ENCODE results near the gene RNLS. TPM values are rescaled to one million over a fixed set of nuclear protein-coding genes. Genes with fewer than 3 reads are reported as not detected.

RNLS gene
- total and polyA plus RNA-seq, 3 donors from 2014 or later = 13.0 to 27.4 (median 27.1) TPM

DNA sequence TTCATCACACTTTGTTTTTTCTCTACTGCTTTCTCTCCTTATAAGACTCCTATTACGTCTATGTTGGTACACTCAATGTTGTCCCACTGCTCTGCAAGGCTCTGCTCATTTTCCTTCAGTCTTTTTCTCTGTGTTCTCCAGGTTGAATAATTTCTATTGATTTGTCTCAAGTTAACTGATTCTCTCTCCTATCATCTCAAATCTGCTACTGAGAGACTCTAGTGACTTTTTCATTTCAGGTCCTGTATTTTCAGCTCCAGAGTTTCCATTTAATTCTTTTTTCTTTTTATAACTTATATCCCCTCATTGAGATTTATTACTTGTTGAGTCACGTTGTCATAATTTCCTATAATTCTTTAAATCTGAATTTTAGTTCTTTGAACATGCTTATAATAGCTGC lies 100.9 kb downstream of the RNLS start:
- 90 to 92% methylated on average over 2 of the region's 2 CpGs for WGBS, 2 donors
- no peaks in the 10 kb centered on the region for H3K9me3 ChIP-seq
- no peaks in the 10 kb centered on the region for H3K27me3 ChIP-seq
- no peak for DNase-seq
- no peak overlapping the region for H3K27ac ChIP-seq
- H3K4me1 ChIP-seq = no peaks in the 10 kb centered on the region
- intact Hi-C loops (cut with DNase I; ENCODE audit: low total_unique reads) = no loop called here
- TF ChIP-seq POLR2A (IDR thresholded peaks at IDR 0.05) = no peak
- TF ChIP-seq, protein P1, sequence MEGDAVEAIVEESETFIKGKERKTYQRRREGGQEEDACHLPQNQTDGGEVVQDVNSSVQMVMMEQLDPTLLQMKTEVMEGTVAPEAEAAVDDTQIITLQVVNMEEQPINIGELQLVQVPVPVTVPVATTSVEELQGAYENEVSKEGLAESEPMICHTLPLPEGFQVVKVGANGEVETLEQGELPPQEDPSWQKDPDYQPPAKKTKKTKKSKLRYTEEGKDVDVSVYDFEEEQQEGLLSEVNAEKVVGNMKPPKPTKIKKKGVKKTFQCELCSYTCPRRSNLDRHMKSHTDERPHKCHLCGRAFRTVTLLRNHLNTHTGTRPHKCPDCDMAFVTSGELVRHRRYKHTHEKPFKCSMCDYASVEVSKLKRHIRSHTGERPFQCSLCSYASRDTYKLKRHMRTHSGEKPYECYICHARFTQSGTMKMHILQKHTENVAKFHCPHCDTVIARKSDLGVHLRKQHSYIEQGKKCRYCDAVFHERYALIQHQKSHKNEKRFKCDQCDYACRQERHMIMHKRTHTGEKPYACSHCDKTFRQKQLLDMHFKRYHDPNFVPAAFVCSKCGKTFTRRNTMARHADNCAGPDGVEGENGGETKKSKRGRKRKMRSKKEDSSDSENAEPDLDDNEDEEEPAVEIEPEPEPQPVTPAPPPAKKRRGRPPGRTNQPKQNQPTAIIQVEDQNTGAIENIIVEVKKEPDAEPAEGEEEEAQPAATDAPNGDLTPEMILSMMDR (IDR thresholded peaks at IDR 0.05) = no peak
- H3K4me3 ChIP-seq = no peak overlapping the region
- no peaks in the 10 kb centered on the region for H3K36me3 ChIP-seq (ENCODE audit: low read depth, missing control alignments)

DNA sequence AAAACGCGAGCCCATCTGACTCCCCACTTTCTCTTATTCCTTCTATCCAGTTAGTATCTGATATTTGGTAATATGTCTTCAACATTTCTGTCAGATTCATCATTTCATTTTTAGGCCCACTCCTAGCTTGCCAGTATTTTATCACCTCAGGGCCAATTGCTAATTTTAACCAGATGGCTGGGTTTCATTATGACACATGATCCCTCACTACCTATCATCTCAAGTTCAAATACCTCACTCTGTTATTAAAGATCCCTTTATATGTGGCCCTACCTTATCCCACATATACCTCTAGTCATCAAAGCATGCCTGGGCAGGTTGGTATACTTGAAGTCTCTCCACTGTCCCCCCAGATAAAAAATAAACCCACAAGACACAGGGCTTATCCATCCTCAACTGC lies 104.9 kb downstream of the RNLS start:
- H3K9me3 ChIP-seq = no peaks in the 10 kb centered on the region
- H3K4me3 ChIP-seq = no peak overlapping the region
- TF ChIP-seq, protein P1 (IDR thresholded peaks at IDR 0.05) = no peak
- TF ChIP-seq POLR2A (IDR thresholded peaks at IDR 0.05) = no peak
- no peaks in the 10 kb centered on the region for H3K27me3 ChIP-seq
- WGBS, 2 donors = 86 to 95% methylated on average over 2 of the region's 2 CpGs
- H3K36me3 ChIP-seq (ENCODE audit: low read depth, missing control alignments) = no peaks in the 10 kb centered on the region
- no peak for DNase-seq
- intact Hi-C loops (cut with DNase I; ENCODE audit: low total_unique reads) = no loop called here
- no peak overlapping the region for H3K27ac ChIP-seq
- no peaks in the 10 kb centered on the region for H3K4me1 ChIP-seq

DNA sequence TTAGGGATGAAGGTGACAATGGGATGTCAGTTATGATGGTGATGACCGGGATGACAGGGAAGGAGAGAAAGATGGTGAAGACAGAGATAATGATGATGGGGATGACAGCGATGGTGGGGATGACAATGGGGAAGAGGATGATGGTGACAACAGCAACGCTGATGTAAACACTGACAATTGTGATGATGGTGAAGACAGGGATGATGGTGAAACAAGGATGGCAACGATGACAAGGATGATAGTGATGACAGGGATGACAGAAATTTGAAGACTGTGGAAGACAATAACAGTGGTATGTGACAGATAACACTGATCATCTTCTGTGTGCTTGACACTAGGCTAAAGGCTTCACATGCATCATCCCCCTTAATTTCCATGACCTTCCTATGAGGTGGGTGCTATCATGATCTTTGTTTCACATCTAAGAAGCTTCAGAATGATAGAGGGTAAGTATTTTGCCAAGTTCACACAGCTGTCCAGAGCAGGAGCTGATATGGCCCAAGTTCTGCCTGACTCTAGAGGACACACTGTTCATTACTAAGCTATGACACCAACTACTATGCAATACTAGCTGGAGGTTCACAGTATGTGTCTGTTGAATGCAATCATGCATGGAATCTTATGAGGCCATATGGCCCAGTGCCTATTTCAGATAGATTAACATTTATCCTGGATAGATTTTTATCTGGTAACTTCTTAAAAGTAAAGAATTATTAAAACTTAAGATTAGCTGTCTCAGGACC lies 105.6 kb downstream of the RNLS start:
- no peak overlapping the region for H3K4me3 ChIP-seq
- no peaks in the 10 kb centered on the region for H3K4me1 ChIP-seq
- intact Hi-C loops (cut with DNase I; ENCODE audit: low total_unique reads) = no loop called here
- H3K9me3 ChIP-seq = no peaks in the 10 kb centered on the region
- WGBS, 2 donors = 91 to 94% methylated on average over 4 of the region's 4 CpGs
- TF ChIP-seq POLR2A (IDR thresholded peaks at IDR 0.05) = no peak
- no peak for DNase-seq
- H3K27me3 ChIP-seq = no peaks in the 10 kb centered on the region
- no peaks in the 10 kb centered on the region for H3K36me3 ChIP-seq (ENCODE audit: low read depth, missing control alignments)
- H3K27ac ChIP-seq = no peak overlapping the region

DNA sequence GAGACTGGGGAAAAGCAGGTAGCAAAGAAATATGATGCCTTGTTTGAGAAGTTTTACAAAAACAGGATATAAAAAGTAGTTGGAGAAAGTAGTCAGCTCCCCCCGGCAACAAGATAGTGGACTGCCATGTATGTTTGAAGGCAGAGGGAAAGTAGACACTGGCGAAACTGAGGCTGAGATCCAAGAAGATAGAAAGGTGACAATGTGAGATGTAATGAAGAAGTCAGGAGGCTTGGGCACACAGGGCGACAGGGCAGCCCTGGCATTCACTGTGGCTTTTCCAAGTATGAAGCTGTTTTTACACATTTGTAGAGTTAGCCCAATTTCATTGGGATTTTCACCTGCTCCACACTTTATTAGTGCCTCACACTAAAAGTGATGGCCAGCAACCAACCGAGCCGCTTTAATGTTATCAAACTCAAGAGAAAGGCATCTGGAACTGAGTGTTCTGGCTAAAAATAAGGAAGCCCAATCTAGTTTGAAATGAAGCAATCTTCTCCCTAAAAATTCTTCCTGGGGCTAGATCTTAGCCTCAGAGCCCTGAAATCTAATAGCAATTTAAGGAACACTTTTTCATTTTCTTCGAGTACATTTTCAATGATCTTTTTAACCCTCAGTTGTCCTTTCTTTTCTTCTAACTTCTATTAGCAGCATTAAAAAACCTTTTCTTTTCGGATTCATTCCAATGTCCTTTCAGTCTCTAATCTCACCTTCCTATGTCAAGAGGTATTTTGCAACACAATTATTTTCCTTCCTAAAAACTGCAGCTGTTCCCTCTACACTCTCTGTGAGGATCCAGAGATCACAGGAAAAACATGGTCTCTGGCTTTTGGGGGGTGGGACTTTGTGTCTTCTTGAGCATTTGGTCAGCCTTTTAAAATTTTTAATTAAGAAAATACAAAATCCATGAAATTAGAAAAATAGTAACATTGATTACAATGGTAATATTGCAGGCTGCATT lies 108.0 kb downstream of the RNLS start:
- no peak for TF ChIP-seq POLR2A (IDR thresholded peaks at IDR 0.05)
- TF ChIP-seq, protein P1 (IDR thresholded peaks at IDR 0.05) = no peak
- WGBS, 2 donors = 47 to 57% methylated on average over 7 of the region's 7 CpGs
- H3K9me3 ChIP-seq = no peaks in the 10 kb centered on the region
- intact Hi-C loops (cut with DNase I; ENCODE audit: low total_unique reads) = no loop called here
- H3K27me3 ChIP-seq = no peaks in the 10 kb centered on the region
- H3K4me1 ChIP-seq = no peaks in the 10 kb centered on the region
- peak overlapping the region in 1 of 2 donors; percentile 57 for H3K27ac ChIP-seq
- H3K36me3 ChIP-seq (ENCODE audit: low read depth, missing control alignments) = no peaks in the 10 kb centered on the region
- no peak overlapping the region for H3K4me3 ChIP-seq
- DNase-seq = peak; percentile 50

All from testis (tissue), 3 donors.